ENCODE results near the gene ALPG.
"Not testable (repeated sequence)": the region's sequence is repeated elsewhere in the genome, so short reads cannot be mapped to it uniquely, and the experiment has no call there.

Gene ALPG

DNA sequence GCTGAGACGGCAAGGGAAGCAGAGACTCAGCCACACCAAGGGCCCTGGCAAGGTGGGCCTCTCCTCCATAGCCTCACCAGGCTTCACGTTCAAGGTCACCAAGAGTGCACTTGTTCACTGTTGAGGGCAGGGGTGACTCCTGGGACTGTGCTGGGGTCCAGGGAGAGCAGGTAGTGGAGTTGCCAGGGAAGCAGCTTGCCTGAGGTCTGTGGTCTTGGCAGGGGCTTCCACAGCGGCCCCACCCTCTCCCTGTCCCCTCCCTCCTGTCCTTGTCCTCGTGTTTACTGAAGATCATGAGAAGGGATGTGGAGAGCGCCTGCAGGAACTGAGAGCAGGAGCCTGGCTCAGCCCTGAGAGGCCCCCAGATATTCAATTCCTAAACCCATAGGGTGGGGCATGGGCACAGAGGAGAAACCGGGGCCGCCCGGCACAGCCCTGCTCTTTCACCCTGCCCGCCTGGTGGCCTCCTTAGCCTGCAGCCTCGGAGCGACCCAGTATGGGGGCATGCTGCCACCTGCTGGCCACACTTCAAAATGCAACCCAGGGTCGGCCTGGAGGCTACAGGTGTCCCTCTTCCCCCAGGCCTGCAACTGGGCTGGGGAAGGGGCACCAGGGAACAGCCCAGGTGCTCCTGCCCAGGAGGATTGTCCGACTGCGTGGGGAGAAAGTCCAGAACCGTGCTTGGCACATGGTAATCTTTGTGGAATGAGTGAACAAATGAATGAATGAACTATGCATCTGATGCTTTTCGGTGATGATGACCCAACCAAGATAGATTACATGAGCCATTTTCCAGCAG is 33.8 kb downstream of the ALPG start:
- peak; percentile 26 for DNase-seq (ENCODE audit: low read depth)

DNA sequence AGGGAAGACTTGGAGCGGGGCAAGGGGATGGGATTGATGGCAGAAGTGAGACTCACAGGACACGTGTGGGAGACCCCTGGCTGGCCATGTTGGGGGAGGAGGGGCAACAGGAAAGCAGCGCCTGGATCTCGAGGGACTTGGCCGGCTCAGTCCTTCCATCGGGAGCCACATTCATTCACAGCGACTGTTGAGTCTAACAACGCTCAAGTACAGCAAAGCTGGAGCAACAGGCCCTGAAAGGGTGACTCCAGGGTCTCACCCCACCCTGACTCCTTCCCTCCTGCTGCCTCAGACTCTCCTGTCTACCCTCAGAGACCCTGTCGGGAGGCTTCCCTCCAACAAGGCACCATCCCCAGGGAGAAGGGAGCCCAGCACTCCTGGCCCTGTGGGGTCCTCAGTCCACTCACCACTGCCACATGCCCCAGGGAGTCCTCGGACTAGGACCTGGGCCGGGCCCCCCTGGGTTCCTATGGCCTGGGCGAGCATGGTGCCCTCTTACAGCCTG is 34.6 kb downstream of the ALPG start:
- no peak for DNase-seq (ENCODE audit: low read depth)

DNA sequence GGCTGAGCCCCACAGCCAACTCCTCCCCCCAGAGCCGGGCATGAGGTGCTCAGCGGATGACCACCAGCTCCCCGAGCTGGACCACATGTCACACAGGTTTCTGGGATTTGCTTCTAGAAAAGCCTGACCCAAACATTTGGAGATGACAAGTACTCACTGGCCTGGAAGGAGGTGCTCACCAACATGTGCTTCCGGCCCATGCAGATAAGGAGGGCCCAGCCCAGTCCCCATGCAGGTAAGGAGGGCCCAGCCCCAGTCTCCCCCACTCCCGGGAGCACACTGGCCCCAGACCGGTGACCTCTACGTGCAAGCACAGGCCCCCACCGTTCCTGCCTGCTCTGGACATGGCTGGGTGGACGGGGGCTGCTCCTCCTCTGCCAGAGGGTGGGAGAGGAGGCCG is 35.3 kb downstream of the ALPG start:
- not testable (repeated sequence) for DNase-seq (ENCODE audit: low read depth)

DNA sequence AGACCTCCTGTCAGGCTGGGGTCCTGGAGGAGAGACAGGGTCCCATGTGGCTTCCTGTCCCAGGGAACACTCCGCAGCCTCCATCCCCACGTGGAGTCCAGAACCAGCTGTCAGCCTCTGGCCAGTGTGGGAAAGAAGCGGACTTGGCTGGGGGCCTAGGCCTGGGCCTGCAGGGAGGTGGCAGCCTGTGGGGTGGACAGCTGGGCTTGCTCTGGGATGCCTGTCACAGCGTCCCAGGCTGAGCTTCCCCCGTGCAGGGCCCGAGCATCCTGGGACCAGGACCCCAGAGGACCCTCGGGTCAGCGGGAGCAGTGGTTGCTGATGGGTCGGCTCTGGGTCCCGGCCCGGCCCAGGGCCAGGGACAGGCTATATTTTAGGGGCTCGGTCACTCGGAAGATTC is 35.8 kb downstream of the ALPG start:
- not testable (repeated sequence) for DNase-seq (ENCODE audit: low read depth)

DNA sequence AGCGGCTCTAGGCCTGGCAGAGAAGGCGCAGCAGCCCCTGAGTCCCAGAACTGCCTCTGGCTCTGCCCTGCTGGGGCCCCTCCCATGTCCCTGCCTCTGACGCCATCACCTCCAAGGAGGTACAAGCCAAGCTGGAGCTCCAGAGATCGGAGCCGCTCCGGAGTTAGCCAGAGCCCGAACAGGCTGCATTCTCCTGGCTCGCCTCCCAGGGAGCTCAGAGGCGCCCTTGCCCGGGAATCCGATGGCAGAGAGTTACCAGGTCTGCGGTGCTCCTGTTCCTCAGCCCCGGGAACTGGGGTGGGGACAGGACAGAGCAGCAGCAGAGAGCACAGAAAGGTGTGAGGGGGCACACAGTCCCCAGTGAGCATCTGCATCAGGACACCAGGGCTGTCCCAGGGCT is 36.4 kb downstream of the ALPG start:
- DNase-seq (ENCODE audit: low read depth): not testable (repeated sequence)

DNA sequence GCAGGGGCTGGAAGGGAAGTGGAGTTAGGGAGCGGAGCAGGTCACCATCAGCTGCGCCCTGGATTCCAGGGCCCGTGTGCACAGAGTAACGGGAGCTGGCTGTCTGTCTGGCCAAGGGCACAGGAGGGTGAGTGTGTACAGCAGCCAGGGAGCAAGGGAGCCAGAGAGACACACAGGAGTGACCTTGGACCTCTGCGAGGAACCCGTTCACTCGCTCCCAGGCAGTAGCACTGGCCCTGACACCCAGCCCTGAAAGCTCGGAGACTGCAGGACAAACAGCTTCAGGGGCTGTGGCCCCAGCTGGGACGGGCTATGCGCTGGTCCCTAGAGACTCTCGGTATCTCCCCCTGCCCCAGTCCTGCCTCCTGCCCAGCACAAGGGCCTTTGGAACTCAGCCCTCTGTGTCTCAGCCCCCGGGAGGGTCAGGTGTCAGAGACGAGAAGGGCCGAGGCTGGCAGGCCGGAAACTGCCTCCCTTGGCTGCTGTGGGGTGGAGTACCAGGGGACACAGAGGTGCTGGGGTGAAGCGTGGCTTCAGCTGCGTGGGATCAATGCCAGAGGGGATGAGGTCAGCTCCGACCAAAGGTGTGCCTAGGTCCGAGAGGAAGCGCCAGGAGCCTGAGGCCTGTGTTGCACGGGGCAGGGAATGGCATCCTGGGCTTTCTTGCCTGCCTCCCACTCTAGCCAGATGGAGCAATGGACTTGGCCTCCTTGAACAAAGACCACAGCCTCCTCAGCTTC is 37.2 kb downstream of the ALPG start:
- not testable (repeated sequence) for DNase-seq (ENCODE audit: low read depth)

DNA sequence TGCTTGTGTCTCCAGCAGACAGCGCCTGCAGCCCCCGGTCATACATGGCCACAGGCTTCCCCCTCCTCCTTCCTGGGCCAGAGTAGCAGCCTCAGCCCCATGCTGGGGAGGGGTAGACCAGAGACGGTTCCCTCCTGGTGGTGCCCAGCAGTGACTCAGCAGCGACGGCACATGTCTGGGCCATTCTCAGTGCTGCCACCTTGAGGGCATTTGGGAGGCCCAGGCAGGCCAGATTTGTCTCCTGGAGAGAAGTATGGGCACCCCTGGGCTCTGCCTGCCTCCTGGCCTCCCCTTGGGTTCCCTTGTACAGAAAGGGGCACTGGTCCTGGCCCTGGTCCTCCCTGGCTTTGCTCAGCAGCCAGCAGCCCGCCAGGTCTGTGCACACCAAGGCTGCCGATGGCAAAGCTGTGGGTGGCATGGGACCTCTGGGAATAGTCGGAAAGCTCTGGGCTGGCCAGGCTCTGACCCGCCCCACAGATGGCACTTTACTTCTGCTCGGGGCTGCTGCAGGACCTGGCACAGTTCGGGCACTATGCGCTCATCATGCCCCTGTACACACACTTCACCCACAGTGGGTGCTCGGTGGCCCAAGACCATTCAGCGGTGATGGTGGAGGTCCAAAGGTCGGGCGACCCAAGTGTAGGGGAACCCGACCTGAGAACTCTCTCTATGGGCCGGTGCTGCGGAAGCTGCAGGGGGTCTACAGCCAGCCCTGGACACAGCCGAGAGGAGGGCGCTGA is 37.9 kb downstream of the ALPG start:
- DNase-seq (ENCODE audit: low read depth): peak; percentile 36

DNA sequence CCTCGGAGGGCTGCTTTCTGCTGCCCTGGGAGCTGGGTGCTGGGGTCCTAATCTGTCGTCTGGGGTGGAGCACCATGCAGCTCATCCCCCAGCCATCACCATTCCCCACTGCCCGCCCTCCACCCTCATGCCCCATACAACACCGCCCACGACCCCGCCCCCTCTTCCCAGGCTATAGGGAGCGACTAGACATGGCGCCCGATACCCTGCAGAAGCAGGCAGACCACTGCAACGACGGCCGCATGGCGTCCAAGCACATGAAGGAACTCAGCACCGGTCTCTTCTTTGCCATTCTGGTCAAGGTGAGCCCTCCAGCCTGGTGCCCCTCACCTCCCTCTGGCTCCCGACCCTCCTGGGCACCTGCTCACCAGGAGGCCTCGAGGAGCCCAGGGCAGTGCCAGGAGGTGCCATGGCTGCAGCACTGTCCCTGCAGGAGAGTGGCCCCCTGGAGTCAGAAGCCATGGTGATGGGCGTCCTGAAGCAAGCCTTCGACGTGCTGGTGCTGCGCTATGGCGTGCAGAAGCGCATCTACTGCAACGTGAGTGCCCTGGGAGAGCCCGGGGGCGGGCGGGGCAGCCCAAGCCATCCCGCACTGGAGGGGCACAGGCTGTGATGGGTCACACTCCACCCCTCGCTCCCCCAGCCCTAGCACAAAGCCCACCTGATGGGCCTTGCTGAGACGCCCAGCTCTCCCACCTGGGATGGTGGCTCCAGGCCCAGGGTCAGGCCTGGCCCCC is 38.7 kb downstream of the ALPG start:
- DNase-seq (ENCODE audit: low read depth): not testable (repeated sequence)

DNA sequence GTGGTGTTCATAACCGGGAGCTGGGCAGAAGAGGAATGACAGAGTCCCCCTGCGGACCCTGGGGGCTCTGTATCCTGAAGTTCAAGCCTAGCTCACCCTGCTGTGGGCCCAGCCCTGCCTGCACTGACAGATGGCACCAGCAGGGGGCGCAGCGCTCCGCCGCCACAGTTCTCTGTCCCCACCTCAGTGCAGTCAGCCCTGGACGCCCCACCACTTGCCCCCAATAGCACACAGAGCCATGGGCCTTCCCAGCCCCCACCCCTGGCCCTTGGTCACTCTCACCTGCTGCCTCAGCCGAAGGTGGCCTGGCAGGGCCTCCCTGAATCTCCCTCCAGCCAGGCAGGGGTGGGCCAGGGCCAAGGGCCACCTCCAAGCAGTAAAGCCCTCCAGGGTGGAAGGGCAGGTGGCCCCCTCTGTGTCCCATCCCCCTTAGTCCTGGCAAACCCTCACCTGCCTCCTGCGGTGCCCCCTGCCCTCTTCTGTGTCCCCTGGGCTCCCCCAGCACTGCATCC is 39.7 kb downstream of the ALPG start:
- not testable (repeated sequence) for DNase-seq (ENCODE audit: low read depth)

DNA sequence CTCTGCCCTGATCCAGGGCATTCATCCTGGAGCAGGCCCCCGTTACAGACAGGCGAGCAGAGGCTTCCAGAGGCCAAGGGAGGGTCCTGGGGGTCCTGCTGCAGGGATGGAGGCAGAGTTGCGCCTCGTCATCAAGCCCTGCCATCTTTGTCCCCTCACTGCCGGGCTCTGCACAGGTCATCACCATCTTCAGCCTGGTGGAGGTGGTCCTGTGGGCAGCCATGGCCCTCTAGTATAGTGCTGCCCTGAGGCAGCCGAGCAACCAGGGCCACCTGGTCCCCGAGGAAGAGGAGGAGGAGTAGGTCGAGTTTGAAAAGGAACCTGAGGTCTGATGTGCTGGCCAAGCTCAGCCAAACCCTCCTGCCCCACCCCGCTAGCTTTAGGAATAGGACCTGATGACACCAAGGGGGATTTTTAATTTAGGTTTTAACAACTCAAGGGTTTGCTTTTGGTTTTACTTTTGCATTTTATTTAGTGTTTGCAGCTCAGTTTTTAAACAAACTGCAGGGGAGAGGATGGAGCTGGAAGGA is 40.5 kb downstream of the ALPG start:
- DNase-seq (ENCODE audit: low read depth): no peak

DNA sequence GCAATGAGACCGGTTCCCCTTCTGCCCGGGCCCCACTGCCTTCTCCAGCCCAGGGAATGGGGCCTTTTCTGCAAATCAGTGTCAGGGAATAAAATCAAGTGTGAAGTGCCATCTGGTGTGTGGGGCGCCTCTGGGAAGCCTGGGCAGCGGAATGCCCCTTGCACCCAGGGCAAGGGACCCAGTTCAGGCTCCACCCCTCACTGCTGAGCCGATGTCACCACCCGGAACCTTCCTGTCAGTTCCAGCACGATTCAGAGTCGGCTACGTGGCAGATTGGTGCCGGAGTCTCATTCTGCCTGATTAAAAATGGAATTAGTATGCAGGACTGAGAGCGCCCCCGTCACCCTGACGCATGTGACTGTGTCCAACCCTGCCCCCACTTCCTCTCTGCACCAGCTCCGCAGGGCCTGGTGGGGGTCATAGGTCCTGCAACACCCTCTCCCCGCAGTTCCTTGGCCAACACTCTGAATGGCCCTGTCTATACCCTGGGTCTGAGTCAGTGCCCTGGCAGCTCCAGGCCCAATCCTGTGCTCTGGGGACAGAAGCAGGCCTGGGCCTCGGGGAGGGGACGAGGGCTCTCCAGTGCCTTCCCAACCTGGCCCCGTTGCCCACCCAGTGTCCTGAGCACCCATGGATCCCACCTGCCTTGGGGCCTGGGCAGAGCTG is 41.1 kb downstream of the ALPG start:
- no peak for DNase-seq (ENCODE audit: low read depth)

DNA sequence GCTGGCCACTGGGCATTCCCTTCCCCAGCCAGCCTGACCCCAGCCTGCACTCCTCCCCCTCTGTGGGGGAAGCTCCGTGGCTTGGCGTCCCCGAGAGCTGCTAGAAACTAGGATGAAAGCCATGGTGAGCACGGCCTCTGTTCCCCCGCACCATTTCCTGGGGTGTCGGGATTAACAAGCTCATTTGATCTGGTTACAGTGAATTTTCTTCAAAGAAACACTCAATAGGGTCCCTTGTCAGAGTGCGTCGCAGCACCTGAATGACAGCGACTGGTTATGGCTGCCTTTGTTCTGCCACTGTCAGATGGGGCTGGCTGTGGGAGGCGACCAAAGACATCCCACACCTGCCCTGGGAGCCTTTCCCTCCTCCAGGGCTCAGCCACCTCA is 41.7 kb downstream of the ALPG start:
- DNase-seq (ENCODE audit: low read depth): no peak

DNA sequence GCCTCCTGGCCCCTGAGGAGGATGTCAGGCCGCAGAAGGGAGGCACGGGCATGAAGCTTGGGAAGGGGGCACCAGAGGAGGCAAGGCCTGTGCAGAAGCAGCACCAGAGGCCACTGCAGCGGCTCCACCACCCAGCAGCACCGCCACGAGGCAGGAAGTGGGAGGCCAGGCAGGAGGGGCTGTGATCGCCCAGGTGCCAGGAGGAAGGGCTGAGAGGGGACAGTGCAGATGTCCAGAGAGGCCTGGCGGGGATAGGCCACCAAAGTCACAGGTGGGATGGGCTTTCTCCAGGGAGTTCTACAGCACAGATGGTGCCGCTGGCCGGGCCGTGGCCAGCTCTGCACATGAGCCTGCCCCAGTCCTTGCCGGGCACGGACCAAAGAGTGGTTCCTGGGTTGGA is 43.3 kb downstream of the ALPG start:
- no peak for DNase-seq (ENCODE audit: low read depth)

DNA sequence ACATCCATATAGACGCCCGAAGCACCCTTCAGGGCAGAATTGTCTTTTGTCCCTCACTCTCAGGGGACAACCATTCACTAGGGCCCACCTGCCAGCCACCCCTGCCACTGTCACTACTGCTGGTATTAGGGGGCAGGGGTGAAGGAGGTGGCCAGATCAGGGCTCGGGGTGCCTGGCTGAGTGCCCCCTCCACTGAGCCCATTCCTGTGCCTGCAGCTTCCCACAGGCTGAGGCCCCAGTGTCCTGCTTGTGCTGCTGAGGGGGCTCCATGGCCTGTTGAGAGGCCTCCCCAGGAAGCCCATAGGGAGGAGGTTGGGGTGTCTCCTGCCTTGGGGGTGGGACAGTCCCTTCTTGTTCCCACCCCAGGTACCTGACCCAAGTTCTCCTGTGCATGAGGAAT is 45.0 kb downstream of the ALPG start:
- not testable (repeated sequence) for DNase-seq (ENCODE audit: low read depth)

DNA sequence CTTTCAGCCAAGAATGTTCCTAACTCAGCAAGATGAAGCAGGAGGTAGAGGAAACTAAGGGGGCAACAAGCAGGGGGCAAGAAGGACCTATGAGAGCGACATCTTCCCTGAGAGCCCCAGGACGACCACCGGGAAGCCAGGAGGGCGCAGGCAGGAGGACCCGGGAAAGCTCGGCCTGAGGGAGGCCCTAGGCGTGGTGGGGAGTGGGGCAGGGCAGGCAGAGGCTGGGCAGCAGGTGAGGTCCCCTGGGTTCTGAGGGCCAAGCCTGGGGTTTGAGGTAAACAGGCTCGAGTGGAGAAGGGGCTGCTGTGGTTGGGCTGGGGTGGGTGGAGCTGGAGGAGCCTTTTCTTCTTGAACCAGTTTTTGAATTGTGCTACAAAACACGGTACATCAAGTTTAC is 48.0 kb downstream of the ALPG start:
- no peak for DNase-seq (ENCODE audit: low read depth)

DNA sequence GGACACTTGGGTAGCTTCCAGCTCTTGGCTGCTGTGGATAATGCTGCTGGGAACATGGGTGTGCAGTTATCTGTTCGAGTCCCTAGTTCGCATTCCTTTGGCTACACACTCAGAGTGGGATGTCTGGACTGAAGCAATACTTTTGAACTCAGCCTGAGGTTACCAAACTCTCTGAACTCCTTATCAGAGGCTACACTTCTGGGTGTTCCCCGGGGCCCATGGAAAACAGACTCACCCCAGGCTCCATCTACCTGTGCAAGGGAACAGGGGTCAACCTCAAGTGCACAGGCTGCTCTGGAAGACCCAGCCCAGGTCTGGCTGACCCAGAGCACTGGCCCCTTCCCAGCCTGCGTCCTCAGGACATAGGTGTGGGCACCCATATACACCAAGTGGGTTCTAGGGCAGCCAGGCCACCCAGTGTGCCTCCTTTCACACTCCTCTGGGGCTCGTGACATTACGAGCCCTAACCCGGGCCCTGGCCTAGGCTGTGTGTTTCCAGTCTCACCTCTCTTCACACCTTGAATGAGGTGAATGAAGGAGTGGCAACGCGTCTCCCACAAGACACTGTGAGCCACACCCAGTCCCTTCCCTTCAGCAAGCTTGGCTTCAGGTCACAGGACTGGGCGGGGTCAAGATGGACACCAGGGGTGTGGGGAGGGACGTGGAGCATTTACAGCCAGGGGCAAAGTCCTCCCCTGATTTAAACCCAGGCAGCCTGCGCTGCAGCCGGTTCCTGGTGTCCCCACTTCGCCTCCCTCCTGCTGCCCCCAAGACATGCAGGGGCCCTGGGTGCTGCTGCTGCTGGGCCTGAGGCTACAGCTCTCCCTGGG is 49.0 kb downstream of the ALPG start, which contains the start of gene ALPI:
Gene ALPI (plus strand): TSS at position 728 of the 830 bp plus-strand sequence. CDS start 47 bp downstream, at position 775.
- DNase-seq (ENCODE audit: low read depth): no peak

DNA sequence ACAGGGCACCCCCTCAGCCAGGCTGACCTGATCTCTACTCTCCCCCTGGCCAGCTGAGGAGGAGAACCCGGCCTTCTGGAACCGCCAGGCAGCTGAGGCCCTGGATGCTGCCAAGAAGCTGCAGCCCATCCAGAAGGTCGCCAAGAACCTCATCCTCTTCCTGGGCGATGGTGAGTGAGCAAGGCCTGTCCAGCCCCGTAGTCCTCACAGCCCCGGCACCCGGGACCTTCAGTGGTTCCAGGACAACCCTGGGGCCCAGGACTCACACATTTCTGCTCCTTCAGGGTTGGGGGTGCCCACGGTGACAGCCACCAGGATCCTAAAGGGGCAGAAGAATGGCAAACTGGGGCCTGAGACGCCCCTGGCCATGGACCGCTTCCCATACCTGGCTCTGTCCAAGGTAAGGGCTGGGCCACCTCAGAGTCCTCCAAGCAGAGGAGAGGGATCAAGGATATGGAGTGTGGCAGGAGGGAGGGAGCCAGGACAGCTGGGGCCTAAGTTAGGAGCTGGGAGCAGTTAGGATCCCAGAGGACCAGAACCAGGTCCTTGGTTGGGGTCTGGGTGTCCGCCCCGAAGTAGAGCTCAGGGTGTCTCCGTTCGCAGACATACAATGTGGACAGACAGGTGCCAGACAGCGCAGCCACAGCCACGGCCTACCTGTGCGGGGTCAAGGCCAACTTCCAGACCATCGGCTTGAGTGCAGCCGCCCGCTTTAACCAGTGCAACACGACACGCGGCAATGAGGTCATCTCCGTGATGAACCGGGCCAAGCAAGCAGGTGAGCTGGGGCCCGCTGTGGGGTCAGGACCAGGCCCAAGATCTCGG is 49.9 kb downstream of the ALPG start:
- no peak for DNase-seq (ENCODE audit: low read depth)

DNA sequence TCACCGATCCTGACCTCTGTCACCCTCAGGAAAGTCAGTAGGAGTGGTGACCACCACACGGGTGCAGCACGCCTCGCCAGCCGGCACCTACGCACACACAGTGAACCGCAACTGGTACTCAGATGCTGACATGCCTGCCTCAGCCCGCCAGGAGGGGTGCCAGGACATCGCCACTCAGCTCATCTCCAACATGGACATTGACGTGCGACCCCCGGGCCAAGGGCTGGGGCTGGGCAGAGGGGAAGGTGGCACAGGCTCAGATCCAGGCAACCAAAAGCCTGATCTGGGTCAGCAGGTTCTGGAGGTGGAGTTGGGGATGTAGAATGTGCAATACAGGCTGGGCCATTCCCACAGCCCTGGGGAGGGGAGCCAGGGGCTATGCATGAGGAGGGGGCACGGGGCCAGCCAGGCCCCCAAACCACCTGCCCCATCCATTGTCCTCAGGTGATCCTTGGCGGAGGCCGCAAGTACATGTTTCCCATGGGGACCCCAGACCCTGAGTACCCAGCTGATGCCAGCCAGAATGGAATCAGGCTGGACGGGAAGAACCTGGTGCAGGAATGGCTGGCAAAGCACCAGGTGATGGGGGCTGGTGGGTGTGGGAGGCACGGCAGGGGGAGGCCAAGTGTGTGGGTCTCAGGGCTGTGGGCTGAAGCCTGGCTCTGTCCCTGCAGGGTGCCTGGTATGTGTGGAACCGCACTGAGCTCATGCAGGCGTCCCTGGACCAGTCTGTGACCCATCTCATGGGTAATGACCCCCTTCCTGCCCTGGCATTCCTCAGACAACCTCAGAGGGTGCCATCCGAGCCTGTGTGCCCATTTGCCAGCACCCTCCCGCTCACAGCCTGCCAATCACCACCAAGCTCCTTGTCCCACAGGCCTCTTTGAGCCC is 50.7 kb downstream of the ALPG start:
- no peak for DNase-seq (ENCODE audit: low read depth)

All from stromal cell of bone marrow (primary cell).